WTC11 (cell line): ENCODE measurements around the gene SLC15A2. TPM values are rescaled to one million over a fixed set of nuclear protein-coding genes. Genes with fewer than 3 reads are reported as not detected.
A peak's percentile ranks its signal among the peaks of the same experiment; 100 is the strongest.

ENCODE experiments used
- ATAC-seq: fragments of 200-7000 bp; cut with Tn5 transposase; 2 replicates; pipeline ENCODE4 v1.10.0; 2021; ENCODE audit warnings: mild to moderate bottlenecking, moderate library complexity
- CTCF ChIA-PET: fragments of 300-600 bp; sonication (Branson Sonifier 250); formaldehyde crosslinking; loops from one replicate; lab custom pipeline; 2021; ENCODE audit warnings: antibody characterized with exemption; lab: Charles Lee
- POLR2A ChIA-PET: fragments of 350-600 bp; sonication (Branson Sonifier 250); formaldehyde crosslinking; loops from one replicate; lab custom pipeline; 2021; ENCODE audit warnings: antibody characterized with exemption; lab: Charles Lee
- DNase-seq: peaks from one replicate; pipeline ENCODE4 v3.0.0; 2021; ENCODE audit warnings: low spot score
- H3K27ac Mint-ChIP-seq: 2 replicates; pipeline ENCODE4 v1.8.0; 2021; ENCODE audit warnings: mixed read lengths
- H3K27me3 Mint-ChIP-seq: 2 replicates; pipeline ENCODE4 v1.8.0; 2021; ENCODE audit warnings: low read depth, mild to moderate bottlenecking, moderate library complexity, mixed read lengths
- H3K36me3 Mint-ChIP-seq: 2 replicates; pipeline ENCODE4 v1.8.0; 2021; ENCODE audit warnings: mixed read lengths
- H3K4me1 Mint-ChIP-seq: 2 replicates; pipeline ENCODE4 v1.8.0; 2022; ENCODE audit warnings: mixed read lengths
- H3K4me3 Mint-ChIP-seq: 2 replicates; pipeline ENCODE4 v1.8.0; 2021; ENCODE audit warnings: mild to moderate bottlenecking, moderate library complexity, mixed read lengths
- H3K9me3 Mint-ChIP-seq: 2 replicates; pipeline ENCODE4 v1.8.0; 2021; ENCODE audit warnings: mixed read lengths
- AR ChIP-seq: fragments of 250-450 bp; sonication (Bioruptor Pico); IDR thresholded peaks from 2 replicates; pipeline ENCODE4 v1.9.0; 2021; ENCODE audit warnings: mild to moderate bottlenecking
- GRHL2 ChIP-seq: fragments of 250-450 bp; sonication (Bioruptor Pico); IDR thresholded peaks from 2 replicates; pipeline ENCODE4 v1.8.0; 2022; ENCODE audit warnings: mild to moderate bottlenecking, moderate library complexity; ENCODE audit not compliant: insufficient replicate concordance, severe bottlenecking
- HMGA2 ChIP-seq: fragments of 250-450 bp; sonication (Bioruptor Pico); IDR thresholded peaks from 2 replicates; pipeline ENCODE4 v1.4.0; 2021; ENCODE audit warnings: mild to moderate bottlenecking, moderate library complexity
- MYBL2 ChIP-seq: sonication (generic); formaldehyde crosslinking; IDR thresholded peaks from 2 replicates; pipeline ENCODE4 v1.8.1; 2023; ENCODE audit warnings: mild to moderate bottlenecking, moderate library complexity, missing genetic modification reagents
- NR1H2 ChIP-seq: sonication (generic); formaldehyde crosslinking; IDR thresholded peaks from 2 replicates; pipeline ENCODE4 v1.9.0; 2021; ENCODE audit warnings: mild to moderate bottlenecking, moderate library complexity, missing genetic modification reagents
- PRDM15 ChIP-seq: sonication (generic); formaldehyde crosslinking; IDR thresholded peaks from 2 replicates; pipeline ENCODE4 v1.8.0; 2022; ENCODE audit warnings: missing genetic modification reagents
- SMAD3 ChIP-seq: sonication (generic); formaldehyde crosslinking; IDR thresholded peaks from 2 replicates; pipeline ENCODE4 v1.8.0; 2022; ENCODE audit warnings: missing genetic modification reagents, mild to moderate bottlenecking, borderline replicate concordance
- TEAD1 ChIP-seq: sonication (generic); formaldehyde crosslinking; IDR thresholded peaks from 2 replicates; pipeline ENCODE4 v1.8.0; 2022; ENCODE audit warnings: mild to moderate bottlenecking, missing genetic modification reagents
- TP53 ChIP-seq: sonication (generic); formaldehyde crosslinking; IDR thresholded peaks from 2 replicates; pipeline ENCODE4 v1.8.1; 2023; ENCODE audit warnings: mild to moderate bottlenecking, missing genetic modification reagents
- ZNF138 ChIP-seq: sonication (generic); formaldehyde crosslinking; conservative IDR thresholded peaks from 2 replicates; pipeline ENCODE4 v1.8.1; 2022; ENCODE audit warnings: mild to moderate bottlenecking, moderate library complexity, missing genetic modification reagents
- ZNF425 ChIP-seq: fragments of 250-450 bp; sonication (Bioruptor Pico); conservative IDR thresholded peaks from 2 replicates; pipeline ENCODE4 v1.9.0; 2021; ENCODE audit warnings: mild to moderate bottlenecking
- total RNA-seq: library from RNA; stranded (reverse); gene quantifications from 3 replicates; pipeline ENCODE4 v1.2.3, GENCODE V29; 2021

The SLC15A2 gene
- total RNA-seq, 1 experiment from 2014 or later: 2.4 TPM

- TF ChIP-seq SMAD3 (no peak), GRHL2 (no peak), ZNF425 (no peak), ZNF138 (CRISPR knock-in tag) (no peak), TEAD1 (CRISPR knock-in tag) (no peak), NR1H2 (CRISPR knock-in tag) (no peak)
Measured at GRCh38 chr3:121988146-121988545, 93.9 kb downstream of the SLC15A2 start (continued).

GRCh38 chr3:121989943-121990342, 95.7 kb downstream of the SLC15A2 start:
- Mint-ChIP-seq H3K4me1 (no peaks in the 10 kb centered on the region), H3K4me3 (no peak overlapping the region), H3K27me3 (no peaks in the 10 kb centered on the region), H3K36me3 (no peaks in the 10 kb centered on the region), H3K9me3 (no peaks in the 10 kb centered on the region)
- peak; percentile 84 for ATAC-seq
- POLR2A ChIA-PET: no interaction called here
- TF ChIP-seq AR: no peak
- TF ChIP-seq, all 79 proteins: peak for 0
- H3K27ac Mint-ChIP-seq: no peak overlapping the region
- CTCF ChIA-PET: interaction anchor here (0.5 to 1.3 kb wide), 10 partner anchors 16 to 443 kb away, joined by 3 to 7 read pairs (median 3); partner anchors contain the start of genes EAF2 and IQCB1
- no peak for DNase-seq

GRCh38 chr3:121992601-121993560, 98.7 kb downstream of the SLC15A2 start:
- no peaks in the 10 kb centered on the region for H3K9me3 Mint-ChIP-seq
- H3K27me3 Mint-ChIP-seq: no peaks in the 10 kb centered on the region
- ATAC-seq: no peak
- DNase-seq: no peak
- H3K36me3 Mint-ChIP-seq: no peaks in the 10 kb centered on the region
- no peak overlapping the region for H3K27ac Mint-ChIP-seq
- H3K4me1 Mint-ChIP-seq: peaks cover 7% of the 10 kb centered on the region
- H3K4me3 Mint-ChIP-seq: no peak overlapping the region
- TF ChIP-seq MYBL2 (CRISPR knock-in tag): no peak
- TF ChIP-seq HMGA2 (CRISPR knock-in tag): no peak
- no peak for TF ChIP-seq PRDM15 (CRISPR knock-in tag)
- TF ChIP-seq TP53 (CRISPR knock-in tag): no peak
- POLR2A ChIA-PET: no interaction called here
- CTCF ChIA-PET: no interaction called here

Other genes with a start within 250 kb of the SLC15A2 start
- gene HCLS1, start 233.5 kb upstream of the SLC15A2 start, total RNA-seq: 1.9 to 2.7 TPM (median 2.6 TPM) in 3 replicates
- gene GOLGB1, start 144.7 kb upstream of the SLC15A2 start, total RNA-seq: 33.4 to 33.8 TPM (median 33.7 TPM) in 3 replicates
- gene IQCB1, start 59.3 kb upstream of the SLC15A2 start, total RNA-seq: 26.8 to 30.2 TPM (median 27.7 TPM) in 3 replicates
- gene EAF2, start 59.2 kb upstream of the SLC15A2 start, total RNA-seq: 5.3 to 7.6 TPM (median 7.0 TPM) in 3 replicates
- gene ILDR1, start 127.8 kb downstream of the SLC15A2 start, total RNA-seq: 2.3 to 3.4 TPM (median 2.8 TPM) in 3 replicates
- gene CD86, start 161.0 kb downstream of the SLC15A2 start, total RNA-seq: 0.25 to 0.61 TPM (median 0.30 TPM) in 3 replicates